ENCODE data around the gene MDGA2. TPM values are rescaled to one million over a fixed set of nuclear protein-coding genes. Genes with fewer than 3 reads are reported as not detected.

Gene MDGA2
- total RNA-seq, 1 donor from 2014 or later = 0.19 TPM

GRCh38 chr14:47390831-47391504 is 284.4 kb downstream of the MDGA2 start:
- no peak for DNase-seq (ENCODE audit: low spot score, unreplicated experiment)
- no peak overlapping the region for H3K27ac Mint-ChIP-seq
- peaks cover 6% of the 10 kb centered on the region for H3K27me3 Mint-ChIP-seq

GRCh38 chr14:47389535-47389934 is 285.9 kb downstream of the MDGA2 start:
- TF ChIP-seq CTCF (IDR thresholded peaks at IDR 0.05; ENCODE audit: unreplicated experiment) = no peak
- no peaks in the 10 kb centered on the region for H3K36me3 Mint-ChIP-seq (ENCODE audit: insufficient read depth)
- no peak overlapping the region for H3K27ac Mint-ChIP-seq
- DNase-seq (ENCODE audit: low spot score, unreplicated experiment) = no peak
- H3K9me3 Mint-ChIP-seq (ENCODE audit: low read depth) = no peaks in the 10 kb centered on the region
- no peak overlapping the region for H3K4me3 Mint-ChIP-seq (ENCODE audit: low read depth)
- H3K27me3 Mint-ChIP-seq = peaks cover 6% of the 10 kb centered on the region
- no peaks in the 10 kb centered on the region for H3K4me1 Mint-ChIP-seq (ENCODE audit: low read depth)

More at GRCh38 chr14:47390831-47391504, 284.4 kb downstream of the MDGA2 start:
- no peak overlapping the region for H3K4me3 Mint-ChIP-seq (ENCODE audit: low read depth)
- H3K4me1 Mint-ChIP-seq (ENCODE audit: low read depth) = no peaks in the 10 kb centered on the region
- H3K9me3 Mint-ChIP-seq (ENCODE audit: low read depth) = no peaks in the 10 kb centered on the region
- no peaks in the 10 kb centered on the region for H3K36me3 Mint-ChIP-seq (ENCODE audit: insufficient read depth)
- TF ChIP-seq CTCF (IDR thresholded peaks at IDR 0.05; ENCODE audit: unreplicated experiment) = no peak

- H3K4me1 Mint-ChIP-seq (ENCODE audit: low read depth) = no peaks in the 10 kb centered on the region
- H3K27ac Mint-ChIP-seq = no peak overlapping the region
- peaks cover 1% of the 10 kb centered on the region for H3K36me3 Mint-ChIP-seq (ENCODE audit: insufficient read depth)
- no peak overlapping the region for H3K4me3 Mint-ChIP-seq (ENCODE audit: low read depth)
- H3K27me3 Mint-ChIP-seq = no peaks in the 10 kb centered on the region
- no peak for DNase-seq (ENCODE audit: low spot score, unreplicated experiment)
- no peak for TF ChIP-seq CTCF (IDR thresholded peaks at IDR 0.05; ENCODE audit: unreplicated experiment)
- H3K9me3 Mint-ChIP-seq (ENCODE audit: low read depth) = peaks cover 7% of the 10 kb centered on the region
Observed at GRCh38 chr14:47366006-47366405, 309.4 kb downstream of the MDGA2 start.

- H3K9me3 Mint-ChIP-seq (ENCODE audit: low read depth) = peaks cover 7% of the 10 kb centered on the region
- no peak overlapping the region for H3K27ac Mint-ChIP-seq
- no peak for DNase-seq (ENCODE audit: low spot score, unreplicated experiment)
- H3K27me3 Mint-ChIP-seq = no peaks in the 10 kb centered on the region
- H3K4me1 Mint-ChIP-seq (ENCODE audit: low read depth) = no peaks in the 10 kb centered on the region
- no peak overlapping the region for H3K4me3 Mint-ChIP-seq (ENCODE audit: low read depth)
- no peak for TF ChIP-seq CTCF (IDR thresholded peaks at IDR 0.05; ENCODE audit: unreplicated experiment)
- H3K36me3 Mint-ChIP-seq (ENCODE audit: insufficient read depth) = peaks cover 1% of the 10 kb centered on the region
Observed at GRCh38 chr14:47365233-47365632, 310.2 kb downstream of the MDGA2 start.

GRCh38 chr14:47353186-47353585 is 322.2 kb downstream of the MDGA2 start:
- Mint-ChIP-seq H3K36me3 (ENCODE audit: insufficient read depth) (no peaks in the 10 kb centered on the region), H3K9me3 (ENCODE audit: low read depth) (peaks cover 9% of the 10 kb centered on the region), H3K4me3 (ENCODE audit: low read depth) (no peak overlapping the region), H3K4me1 (ENCODE audit: low read depth) (peaks cover 5% of the 10 kb centered on the region), H3K27ac (no peak overlapping the region), H3K27me3 (peaks cover 4% of the 10 kb centered on the region)
- TF ChIP-seq CTCF (IDR thresholded peaks at IDR 0.05; ENCODE audit: unreplicated experiment) = no peak
- no peak for DNase-seq (ENCODE audit: low spot score, unreplicated experiment)

Measured in progenitor cell of endocrine pancreas (in vitro differentiated cells).